ACC112 (cell line): ENCODE measurements around the gene LMAN2.

Experiments
- H2AFZ ChIP-seq: fragments of 200-600 bp; sonication (generic); one replicate; pipeline ENCODE4 v1.6.0; 2017; ENCODE audit warnings: antibody characterized with exemption, low read length; ENCODE audit not compliant: unreplicated experiment
- H3K27ac ChIP-seq: fragments of 200-600 bp; sonication (generic); 2 replicates; pipeline ENCODE4 v1.5.1; 2014; ENCODE audit warnings: low read depth, mild to moderate bottlenecking, antibody characterized with exemption, low read length, moderate library complexity
- H3K27me3 ChIP-seq: fragments of 200-600 bp; sonication (generic); 2 replicates; pipeline ENCODE4 v1.6.1; 2014; ENCODE audit warnings: mild to moderate bottlenecking, antibody characterized with exemption, low read length, moderate library complexity, mixed read lengths; ENCODE audit not compliant: insufficient read depth
- H3K36me3 ChIP-seq: fragments of 200-600 bp; sonication (generic); 2 replicates; pipeline ENCODE4 v1.6.1; 2016; ENCODE audit warnings: mild to moderate bottlenecking, antibody characterized with exemption, low read length, moderate library complexity, mixed read lengths; ENCODE audit not compliant: insufficient read depth
- H3K4me1 ChIP-seq: fragments of 200-600 bp; sonication (generic); one replicate; pipeline ENCODE4 v1.6.1; 2016; ENCODE audit warnings: low read length, mixed read lengths; ENCODE audit not compliant: insufficient read depth, unreplicated experiment, control insufficient read depth
- H3K4me3 ChIP-seq: fragments of 200-600 bp; sonication (generic); 2 replicates; pipeline ENCODE4 v1.5.1; 2014; ENCODE audit warnings: mild to moderate bottlenecking, low read depth, low read length
- H3K79me2 ChIP-seq: fragments of 200-600 bp; sonication (generic); one replicate; pipeline ENCODE4 v1.6.0; 2016; ENCODE audit warnings: low read length; ENCODE audit not compliant: control insufficient read depth, unreplicated experiment, insufficient read depth

Gene LMAN2

GRCh38 chr5:177319913-177320588, 31.4 kb downstream of the LMAN2 start:
- Histone ChIP-seq H3K4me1 (no peaks in the 10 kb centered on the region), H3K36me3 (no peaks in the 10 kb centered on the region), H2AFZ (no peak overlapping the region), H3K27ac (no peak overlapping the region), H3K4me3 (no peak overlapping the region), H3K79me2 (no peaks in the 10 kb centered on the region), H3K27me3 (no peaks in the 10 kb centered on the region)

- Histone ChIP-seq H3K27ac (no peak overlapping the region), H3K36me3 (no peaks in the 10 kb centered on the region), H3K79me2 (no peaks in the 10 kb centered on the region), H3K27me3 (no peaks in the 10 kb centered on the region), H3K4me3 (no peak overlapping the region), H2AFZ (no peak overlapping the region), H3K4me1 (peaks cover 1% of the 10 kb centered on the region)
These were observed 33.5 kb downstream of the LMAN2 start for GRCh38 chr5:177317959-177318377.

- no peak overlapping the region for H3K4me3 ChIP-seq
- H3K4me1 ChIP-seq: peaks cover 7% of the 10 kb centered on the region
- no peak overlapping the region for H3K27ac ChIP-seq
- H3K79me2 ChIP-seq: peaks cover 5% of the 10 kb centered on the region
- H3K27me3 ChIP-seq: no peaks in the 10 kb centered on the region
- H3K36me3 ChIP-seq: no peaks in the 10 kb centered on the region
- H2AFZ ChIP-seq: no peak overlapping the region
These were observed 35.5 kb downstream of the LMAN2 start for GRCh38 chr5:177316005-177316404.

GRCh38 chr5:177315411-177315810, 36.1 kb downstream of the LMAN2 start:
- Histone ChIP-seq H3K27me3 (no peaks in the 10 kb centered on the region), H3K4me1 (peaks cover 10% of the 10 kb centered on the region), H3K79me2 (peaks cover 11% of the 10 kb centered on the region), H3K36me3 (no peaks in the 10 kb centered on the region), H3K27ac (no peak overlapping the region), H2AFZ (no peak overlapping the region), H3K4me3 (no peak overlapping the region)

DNA sequence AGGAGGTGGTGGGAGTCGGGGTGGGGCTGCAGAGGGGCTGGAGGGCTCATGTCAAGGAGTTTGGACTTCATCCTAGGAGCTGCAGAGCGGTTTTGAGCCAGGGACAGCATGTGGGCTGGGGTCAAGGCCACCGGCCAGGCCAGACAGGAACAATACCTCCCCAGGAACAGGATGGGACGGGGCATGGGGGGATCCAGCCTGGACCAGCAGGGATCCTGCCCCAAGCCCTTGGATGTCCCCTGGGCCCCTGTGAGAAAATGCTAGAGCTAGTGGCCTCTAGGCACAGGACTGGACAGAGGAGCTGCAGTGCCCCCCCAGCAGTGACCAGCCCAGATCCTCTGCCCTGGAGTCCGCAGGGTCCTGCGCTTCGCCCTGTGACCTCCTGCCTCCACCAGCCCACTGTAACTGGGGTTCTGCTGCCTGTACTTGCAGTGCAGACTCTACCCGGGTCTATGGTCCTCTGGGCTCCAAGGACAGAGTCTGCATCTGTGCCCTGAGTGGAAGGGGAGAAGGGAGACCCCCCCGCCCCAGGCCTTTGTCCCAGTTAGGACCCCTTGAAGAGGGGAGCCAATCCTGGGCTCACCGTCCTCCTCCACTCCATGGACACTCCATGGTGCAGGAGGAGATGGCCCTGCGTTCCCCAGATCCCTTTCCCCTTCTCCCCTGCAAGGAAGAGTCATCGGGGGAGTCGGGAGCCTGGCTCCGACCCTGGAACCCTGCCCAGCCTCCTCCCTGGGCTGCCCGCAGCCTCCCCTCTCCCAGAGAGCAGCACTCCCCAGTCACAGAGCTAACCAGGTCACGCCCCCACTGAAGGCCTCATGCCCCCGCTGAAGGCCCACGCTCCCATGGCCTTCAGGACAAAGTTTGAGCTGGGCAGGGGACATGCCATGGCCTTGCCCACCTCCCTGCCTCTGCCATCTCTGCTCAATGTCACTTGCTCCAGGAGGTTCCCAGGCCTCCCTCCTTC, 36.8 kb downstream of the LMAN2 start:
- Histone ChIP-seq H3K4me3 (no peak overlapping the region), H3K36me3 (no peaks in the 10 kb centered on the region), H3K27ac (no peak overlapping the region), H3K27me3 (no peaks in the 10 kb centered on the region), H3K79me2 (peaks cover 18% of the 10 kb centered on the region), H2AFZ (no peak overlapping the region), H3K4me1 (peaks cover 10% of the 10 kb centered on the region)

DNA sequence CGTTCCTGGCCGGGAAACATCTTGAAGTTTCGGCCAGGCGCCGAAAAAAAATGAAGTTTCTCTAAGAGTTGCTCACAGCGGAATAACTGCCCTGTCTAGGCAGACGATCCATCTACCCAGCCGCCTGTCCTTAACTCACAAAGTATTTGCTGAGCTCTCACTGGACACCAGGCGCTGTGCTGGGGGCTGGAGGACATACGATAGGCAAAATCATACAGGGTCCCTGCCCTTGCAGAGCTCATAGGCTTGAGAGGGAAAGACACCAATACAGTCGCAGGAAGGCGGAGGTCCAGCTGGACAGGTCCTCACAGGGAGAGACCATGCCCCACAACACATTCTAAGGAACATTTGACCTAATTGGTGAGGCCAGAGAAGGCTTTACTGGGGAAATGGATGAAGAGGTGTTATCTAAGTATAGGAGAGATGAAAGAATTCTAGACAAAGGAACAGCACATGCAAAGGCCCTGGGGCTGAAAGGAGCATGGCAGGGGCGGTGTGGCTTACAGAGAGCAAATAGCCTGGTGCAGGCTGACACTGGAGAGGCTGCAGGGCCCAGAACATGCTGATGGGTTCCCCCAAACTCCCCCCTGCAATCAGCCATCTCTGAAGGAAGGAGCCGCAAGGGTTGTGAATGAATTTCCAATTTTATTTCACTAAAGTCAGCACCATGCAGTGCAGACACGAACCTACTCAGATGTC, 37.8 kb downstream of the LMAN2 start:
- no peak overlapping the region for H3K27ac ChIP-seq
- H3K79me2 ChIP-seq: peaks cover 18% of the 10 kb centered on the region
- H3K27me3 ChIP-seq: no peaks in the 10 kb centered on the region
- no peaks in the 10 kb centered on the region for H3K36me3 ChIP-seq
- no peak overlapping the region for H3K4me3 ChIP-seq
- no peak overlapping the region for H2AFZ ChIP-seq
- H3K4me1 ChIP-seq: peaks cover 10% of the 10 kb centered on the region

DNA sequence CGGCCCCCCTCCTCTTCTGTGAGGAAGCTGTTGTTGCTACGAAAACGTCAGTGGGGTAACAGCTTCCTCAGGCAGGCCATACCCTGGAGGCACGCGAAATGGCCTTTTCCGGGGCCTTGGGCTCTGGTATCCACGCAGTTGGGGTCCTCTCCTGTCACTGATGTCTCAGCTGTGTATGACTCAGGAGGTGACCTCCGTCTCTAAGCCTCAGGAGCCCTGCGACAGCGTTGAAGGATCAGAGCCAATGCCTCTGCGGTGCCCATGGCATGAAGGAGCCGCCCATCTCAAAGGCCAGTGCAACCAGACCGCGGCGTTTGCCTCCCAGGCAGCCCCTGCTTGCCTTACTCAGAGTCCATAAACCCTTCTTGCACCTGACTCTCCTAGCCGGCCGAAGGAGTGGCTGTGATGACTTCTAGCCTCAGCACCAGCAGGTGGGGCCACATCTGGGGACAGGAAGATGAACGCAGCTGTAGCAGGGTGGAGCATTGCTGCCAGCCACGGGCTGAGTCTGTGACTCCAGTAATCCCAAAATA, 38.8 kb downstream of the LMAN2 start:
- Histone ChIP-seq H3K4me1 (peaks cover 10% of the 10 kb centered on the region), H3K27me3 (no peaks in the 10 kb centered on the region), H3K36me3 (no peaks in the 10 kb centered on the region), H3K4me3 (peak overlapping the region; percentile 78), H3K27ac (peak overlapping the region; percentile 28; the same call in 1 of the 2 replicates), H3K79me2 (peaks cover 18% of the 10 kb centered on the region), H2AFZ (peak overlapping the region; percentile 62)

DNA sequence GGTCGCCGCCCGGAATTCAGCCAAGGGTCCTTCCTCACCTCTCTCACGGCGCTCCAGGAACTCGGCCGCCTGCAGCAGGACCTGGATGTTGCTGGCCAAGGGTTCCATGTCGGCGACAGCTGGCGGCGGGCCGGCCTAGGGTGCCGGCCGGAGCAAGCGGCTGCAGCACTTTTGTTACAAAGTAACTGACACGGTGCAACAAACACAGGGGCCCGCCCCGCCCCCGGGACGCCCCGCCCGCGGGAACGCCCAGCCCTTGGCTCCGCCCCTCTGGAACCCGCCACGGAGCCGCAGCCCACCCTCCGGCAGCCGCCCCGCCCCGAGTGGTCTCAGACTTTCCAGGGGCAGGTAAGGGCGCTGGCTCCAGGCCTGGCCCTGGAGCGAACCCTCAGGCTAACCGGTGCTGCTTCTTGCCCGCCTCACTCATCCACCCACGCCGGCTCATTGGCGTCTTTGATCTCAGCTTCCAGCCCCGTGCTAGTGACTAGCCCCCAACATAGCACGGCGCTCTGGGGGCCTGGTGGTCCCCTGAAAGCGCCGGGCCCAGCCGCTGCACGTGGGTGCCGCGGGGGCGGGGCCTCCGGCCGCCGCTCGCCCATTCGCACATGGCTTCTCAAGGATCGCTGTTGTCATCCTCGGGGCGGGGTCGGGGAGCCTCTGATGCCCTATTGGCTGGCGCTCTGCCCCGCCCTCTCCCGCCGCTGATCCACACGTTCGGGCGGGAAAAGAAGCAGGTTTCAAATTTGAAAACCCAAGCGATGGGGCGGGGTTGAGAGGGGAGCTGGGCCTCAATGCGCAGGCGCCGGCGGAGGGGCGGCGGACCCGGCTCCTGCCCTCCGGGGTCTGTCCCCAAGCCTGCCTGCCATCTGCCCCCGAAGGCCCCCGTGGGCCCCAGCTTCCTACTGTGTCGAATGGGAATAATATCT, 39.5 kb downstream of the LMAN2 start, which contains the start of gene MXD3:
Gene MXD3, minus strand, starts transcription at position 176 of the 926 bp plus-strand sequence. Its CDS starts 68 bp downstream, at position 108.
- H3K79me2 ChIP-seq: peaks cover 18% of the 10 kb centered on the region
- peak within 1 kb of the TSS; percentile 63 for H2AFZ ChIP-seq
- H3K4me3 ChIP-seq: peak within 1 kb of the TSS; percentile 78
- H3K27me3 ChIP-seq: no peaks in the 10 kb centered on the region
- no peaks in the 10 kb centered on the region for H3K36me3 ChIP-seq
- H3K27ac ChIP-seq: peak within 1 kb of the TSS; percentile 61
- H3K4me1 ChIP-seq: peaks cover 16% of the 10 kb centered on the region

GRCh38 chr5:177311392-177311722, 40.1 kb downstream of the LMAN2 start:
- H3K4me3 ChIP-seq: peak overlapping the region; percentile 78
- H2AFZ ChIP-seq: peak overlapping the region; percentile 63
- H3K27ac ChIP-seq: peak overlapping the region; percentile 8; the same call in 1 of the 2 replicates
- H3K4me1 ChIP-seq: peaks cover 20% of the 10 kb centered on the region
- H3K79me2 ChIP-seq: peaks cover 18% of the 10 kb centered on the region
- no peaks in the 10 kb centered on the region for H3K36me3 ChIP-seq
- H3K27me3 ChIP-seq: no peaks in the 10 kb centered on the region
